T-helper 1 cell treated with Interleukin-12 subunit alpha and Interleukin-12 subunit beta and Interleukin-4 antibody, amounts not matched to agents 30 ng/mL and 1 ng/mL, for 36 hours (primary cell): ENCODE data around the gene SLC22A23. TPM values are rescaled to one million over a fixed set of nuclear protein-coding genes. Genes with fewer than 3 reads are reported as not detected.

Source experiments
- intact Hi-C: fragments of 100-400 bp; cut with micrococcal nuclease; formaldehyde crosslinking; loops from one replicate; pipeline ENCODE4 v1.15.1; 2024
- total RNA-seq: library from RNA; stranded (reverse); gene quantifications from 2 replicates; pipeline ENCODE4 v1.2.3, GENCODE V29; 2022

Gene SLC22A23
- total RNA-seq, 1 donor from 2014 or later = 0.42 TPM

DNA sequence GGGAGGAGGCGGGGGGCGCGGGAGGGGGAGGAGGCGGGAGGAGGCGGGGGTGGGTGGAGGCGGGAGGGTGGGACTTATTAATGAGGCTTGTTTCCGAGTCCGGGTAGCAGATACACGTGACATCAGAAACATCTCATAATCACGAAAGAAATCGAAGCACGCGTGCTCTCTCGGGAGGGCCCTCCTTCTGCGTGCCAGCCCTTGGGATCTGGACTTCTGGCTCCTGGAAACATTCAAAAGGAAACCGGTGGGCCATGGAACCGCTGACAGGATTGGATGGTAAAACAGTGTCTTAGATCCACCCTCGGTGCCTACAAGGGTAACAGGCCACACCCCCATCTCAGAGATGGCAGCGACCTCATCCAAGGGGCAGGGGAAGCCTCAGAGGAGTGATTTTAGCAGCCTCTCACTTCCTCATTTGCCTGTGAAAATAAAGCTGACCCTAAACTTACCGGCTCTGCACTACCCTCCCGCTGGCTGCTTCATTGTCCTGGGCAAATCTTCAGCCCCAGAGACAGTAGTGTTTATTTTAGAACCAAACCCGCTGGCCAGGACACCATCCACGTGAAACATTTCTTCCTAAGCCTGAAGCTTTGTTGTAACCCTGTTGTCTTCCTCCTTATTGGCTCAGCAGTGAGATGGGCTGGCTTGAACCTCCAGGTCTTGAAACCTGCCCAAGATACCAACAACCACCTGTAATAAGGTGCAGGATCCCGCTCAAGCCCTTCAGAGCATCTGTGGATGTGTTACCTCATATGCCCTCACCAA is 100.6 kb downstream of the SLC22A23 start:
- intact Hi-C loops = loop anchor here (1.0 kb wide), 1 partner anchor 97 kb away; no protein-coding TSS in a partner anchor

DNA sequence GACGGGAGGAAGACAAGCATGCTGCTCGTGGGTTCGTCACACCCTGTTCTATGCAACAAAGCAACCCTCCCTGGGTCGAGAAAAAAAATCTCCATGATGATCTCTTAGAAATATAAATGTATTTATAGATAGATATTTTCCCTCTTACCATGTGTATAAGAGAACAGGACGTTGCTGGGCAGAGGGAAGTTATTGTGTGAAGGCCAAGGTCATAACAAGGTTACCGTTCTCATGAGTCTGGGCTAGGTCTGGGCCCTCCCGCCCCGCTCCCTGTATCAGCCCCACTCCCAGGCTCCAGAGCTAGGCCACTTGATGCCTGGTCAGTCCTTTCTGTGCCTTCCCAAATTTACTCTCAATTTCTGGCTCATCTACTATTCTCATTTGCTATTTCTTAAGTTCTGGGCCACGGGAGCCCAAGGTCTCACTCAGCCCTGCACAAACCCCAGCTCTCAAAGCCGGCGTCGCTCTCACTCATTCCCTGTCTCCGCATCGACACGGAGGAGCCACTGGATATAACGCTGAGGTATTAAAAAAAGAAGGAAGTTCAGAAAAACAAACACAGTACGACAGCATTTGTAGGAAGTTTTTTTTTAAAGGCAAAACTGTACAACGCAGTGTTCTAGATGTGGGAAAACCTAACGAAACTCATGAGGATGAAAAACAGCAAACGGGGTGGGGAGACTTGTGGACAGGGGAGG is 101.3 kb downstream of the SLC22A23 start:
- intact Hi-C loops = loop anchor here (1.0 kb wide), 1 partner anchor 96 kb away; no protein-coding TSS in a partner anchor

DNA sequence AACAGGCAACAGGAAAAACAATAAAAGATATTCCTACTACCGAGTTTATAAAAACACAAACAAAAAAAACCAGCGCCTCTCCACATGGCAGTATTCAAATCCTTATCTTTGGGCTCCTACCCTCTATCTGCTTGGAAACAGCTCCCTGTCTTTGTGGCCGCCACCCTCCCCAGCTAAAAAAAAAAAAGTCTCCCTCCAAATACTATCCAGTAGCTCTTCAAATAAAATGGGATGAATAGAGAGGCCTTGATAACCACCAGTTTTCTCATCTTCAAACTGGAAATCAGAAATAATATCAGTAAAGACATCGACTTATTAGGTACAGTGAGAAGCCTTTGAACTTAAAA is 101.9 kb downstream of the SLC22A23 start:
- intact Hi-C loops = no loop called here

DNA sequence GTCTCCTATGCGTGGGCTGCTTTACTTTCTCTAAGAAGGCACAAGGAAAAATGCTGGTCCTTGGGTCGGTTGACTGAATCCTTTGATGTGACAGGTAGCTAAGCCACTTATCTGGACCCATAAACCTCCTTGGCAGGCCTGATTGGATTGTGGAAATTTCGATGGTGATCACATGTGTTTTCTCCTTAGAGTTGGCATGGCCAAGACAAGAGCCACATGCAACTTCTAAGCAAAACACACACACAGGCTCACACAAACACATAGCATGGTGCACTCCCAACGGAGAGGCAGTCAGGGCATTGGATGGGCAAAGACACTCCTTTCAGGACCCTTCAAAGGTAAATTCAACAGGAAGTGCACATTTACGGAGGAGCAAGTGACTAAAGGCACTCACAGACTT is 102.9 kb downstream of the SLC22A23 start:
- intact Hi-C loops = no loop called here

DNA sequence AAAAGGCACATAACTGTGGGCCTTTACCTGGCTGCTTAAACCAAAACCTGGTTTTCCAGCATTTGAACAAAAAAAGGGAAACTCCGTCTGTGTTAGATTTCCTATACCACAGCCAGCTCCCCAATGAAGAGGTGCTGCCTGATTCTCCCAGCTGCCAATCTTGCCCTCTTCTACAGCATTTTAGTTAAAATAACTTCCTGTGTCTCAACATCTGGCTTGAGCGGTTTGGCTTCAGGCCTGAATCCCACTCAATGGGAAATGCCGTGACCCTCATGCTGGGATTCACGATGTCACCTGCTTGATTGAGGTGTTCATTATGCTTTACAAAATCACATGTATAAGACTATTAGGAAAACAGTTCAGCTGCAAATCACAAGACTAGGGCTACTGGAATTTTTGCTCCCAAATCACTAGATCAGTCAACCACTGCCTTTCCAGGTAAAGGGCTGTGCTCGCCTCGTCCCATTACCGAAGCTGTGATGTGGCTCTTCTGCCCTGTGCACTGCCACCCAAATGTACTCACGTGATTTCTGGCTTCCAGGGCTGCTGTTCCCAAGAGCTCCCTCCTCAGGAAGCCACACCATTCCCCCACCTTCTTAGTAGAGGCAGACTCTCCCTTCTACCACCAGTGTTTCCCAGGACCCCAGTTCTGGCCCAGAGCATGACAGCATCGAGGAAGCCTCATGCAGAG is 103.5 kb downstream of the SLC22A23 start:
- intact Hi-C loops = no loop called here

DNA sequence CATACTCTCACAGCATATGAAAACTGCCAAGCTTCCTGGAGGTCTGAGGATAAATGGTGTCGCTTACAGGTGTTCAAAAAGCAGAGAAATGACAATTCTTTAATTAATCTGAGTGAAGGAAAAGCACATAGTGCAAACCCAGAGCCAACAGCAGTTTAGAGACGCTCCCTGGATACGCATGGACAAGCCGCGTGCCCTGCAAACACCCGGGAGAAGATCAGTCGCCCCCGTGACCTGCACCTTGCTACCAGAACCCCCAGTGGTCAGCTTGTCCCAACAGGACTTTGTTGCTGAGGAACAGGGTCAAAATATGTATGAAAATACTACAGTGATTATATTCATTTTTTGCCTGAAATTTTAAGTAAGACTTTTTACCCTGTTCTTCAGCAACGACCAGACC is 104.2 kb downstream of the SLC22A23 start:
- intact Hi-C loops = no loop called here

DNA sequence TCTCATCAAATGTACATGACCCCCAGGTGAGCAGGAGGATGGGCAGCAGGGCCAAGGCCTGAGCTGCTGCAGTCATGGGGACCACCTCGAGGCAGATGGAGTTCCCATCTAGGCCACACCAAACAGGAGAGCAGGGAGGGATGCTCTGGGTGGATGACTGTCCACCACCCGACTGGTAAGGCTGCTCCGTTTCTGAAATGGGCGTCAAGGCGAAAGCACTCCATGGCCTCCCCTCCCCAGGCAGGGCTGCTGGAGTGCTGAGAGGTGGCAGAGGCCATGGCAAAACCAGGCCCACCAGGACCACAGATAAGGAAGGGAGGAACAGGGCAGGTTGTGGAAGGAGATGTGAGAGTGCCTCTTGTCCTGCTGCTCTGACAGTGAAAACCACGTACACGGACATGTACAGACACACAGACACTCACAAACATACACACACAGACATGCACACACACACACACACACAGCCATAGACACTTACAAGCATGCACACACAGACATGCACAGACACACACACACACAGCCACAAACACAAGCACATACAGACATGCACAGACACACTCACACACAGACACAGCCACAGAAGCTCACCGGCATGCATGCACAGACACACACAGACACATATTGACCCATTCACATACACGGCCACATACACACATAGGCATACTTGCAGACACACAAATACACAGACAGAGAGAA is 104.9 kb downstream of the SLC22A23 start:
- intact Hi-C loops = no loop called here

DNA sequence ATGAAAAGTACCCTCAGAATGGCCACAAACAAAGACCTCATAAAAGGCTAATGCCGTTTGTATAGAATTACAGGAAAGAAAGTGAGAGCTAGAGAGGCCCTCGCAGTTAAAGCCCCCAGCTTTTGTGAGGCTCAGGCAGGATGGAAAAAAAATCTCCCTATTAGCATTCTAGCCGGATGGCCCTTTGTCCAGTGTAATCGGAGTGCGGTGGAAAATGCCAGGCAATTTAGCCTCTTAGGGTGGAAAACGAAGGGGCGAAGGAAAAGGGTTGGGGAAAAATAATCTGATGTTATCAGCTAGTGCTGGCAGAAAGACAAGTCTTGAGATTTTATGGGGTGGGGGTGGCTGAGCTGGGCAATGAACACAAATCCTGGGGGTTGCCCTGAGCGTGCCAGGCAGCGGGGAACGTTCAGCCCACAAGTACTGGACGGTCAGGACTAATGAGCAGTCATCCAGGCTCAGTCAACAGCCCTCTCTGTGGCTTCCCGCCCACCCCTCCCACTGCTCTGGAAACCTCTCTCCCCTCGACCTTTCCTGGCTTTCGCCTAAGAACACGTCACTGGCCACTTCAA is 105.7 kb downstream of the SLC22A23 start:
- intact Hi-C loops = no loop called here

DNA sequence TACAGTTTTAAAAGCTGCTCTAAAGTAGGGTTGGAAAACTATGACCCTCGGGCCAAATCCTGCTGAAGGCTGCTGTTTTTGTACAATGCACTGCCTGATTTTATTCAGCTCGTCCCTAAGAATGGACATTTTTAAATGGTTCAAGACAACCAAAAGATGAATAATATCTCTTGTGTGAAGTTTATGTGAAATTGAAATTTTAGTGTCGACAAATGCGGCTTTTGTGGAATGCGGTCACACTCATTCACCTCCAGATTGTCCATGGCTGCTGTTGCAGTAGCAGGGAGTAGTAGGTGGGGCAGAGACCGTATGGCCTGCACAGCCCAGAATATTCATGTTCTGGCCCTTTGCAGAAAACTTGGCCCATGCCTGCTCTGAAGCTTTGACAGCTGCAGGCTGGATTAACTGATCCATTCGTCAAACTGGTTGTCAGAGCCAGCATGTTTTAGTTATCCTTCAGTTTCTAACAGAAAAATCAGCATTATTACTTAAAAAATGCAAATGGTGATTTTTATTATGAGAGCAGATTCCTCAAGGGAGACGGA is 106.5 kb downstream of the SLC22A23 start:
- intact Hi-C loops = no loop called here

DNA sequence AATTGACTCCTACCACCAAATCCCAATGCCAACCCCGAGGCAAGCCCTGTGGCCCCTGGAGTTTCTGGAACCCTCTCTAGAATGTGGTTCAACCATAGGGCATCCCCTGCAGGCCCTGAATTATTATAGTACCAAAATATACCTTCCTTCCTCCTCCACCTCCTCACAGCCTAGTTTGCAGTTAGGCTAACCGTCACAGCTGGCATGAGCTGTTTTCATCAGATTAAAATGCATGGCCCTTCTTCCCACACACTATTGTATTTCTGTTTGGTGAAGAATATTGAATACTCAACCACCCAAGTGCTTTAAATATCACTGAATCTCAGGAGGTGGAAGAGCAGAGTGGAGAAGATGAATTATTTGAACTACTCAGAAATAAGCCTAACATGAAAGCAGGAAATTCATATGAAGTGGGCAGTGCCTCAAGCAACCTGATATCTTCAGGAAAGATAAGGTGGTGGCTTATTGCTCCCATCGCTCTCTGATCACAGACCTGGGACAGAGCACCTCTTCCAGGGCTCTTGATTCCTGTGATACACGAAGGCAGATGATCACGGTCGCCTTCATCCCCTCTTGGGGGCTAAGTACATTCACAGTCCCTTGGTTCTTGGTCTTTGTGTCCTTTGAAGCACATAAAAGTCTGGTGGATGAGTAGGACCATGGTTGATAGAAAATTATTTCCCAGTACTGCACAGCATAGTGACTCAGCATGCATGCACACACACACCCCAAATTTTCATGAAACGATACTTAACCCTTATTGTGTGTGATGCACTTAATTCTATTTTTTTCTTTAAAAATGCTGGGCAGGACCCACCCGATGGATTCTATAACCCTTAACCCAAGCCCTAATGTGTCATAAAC is 107.2 kb downstream of the SLC22A23 start:
- intact Hi-C loops = no loop called here

DNA sequence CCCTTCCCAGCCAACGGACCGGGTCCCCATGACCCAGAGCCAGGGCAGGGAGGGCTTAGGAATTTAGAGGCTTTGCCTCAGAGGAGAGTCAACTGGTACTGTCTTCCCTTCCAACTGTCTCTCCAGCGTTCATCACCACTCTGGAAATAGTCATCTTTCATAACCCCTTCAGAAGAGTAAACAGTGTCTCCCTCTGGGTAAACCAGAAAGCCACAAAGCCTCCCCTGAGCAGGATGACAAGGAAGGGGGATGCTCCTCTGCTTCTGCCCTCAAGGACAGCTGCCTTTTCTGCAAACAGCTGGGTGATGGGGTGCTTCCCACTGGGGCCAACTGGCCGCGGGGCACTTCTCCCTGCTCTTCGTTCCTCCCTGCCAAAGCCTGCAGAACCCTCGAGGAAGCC is 108.0 kb downstream of the SLC22A23 start:
- intact Hi-C loops = no loop called here

DNA sequence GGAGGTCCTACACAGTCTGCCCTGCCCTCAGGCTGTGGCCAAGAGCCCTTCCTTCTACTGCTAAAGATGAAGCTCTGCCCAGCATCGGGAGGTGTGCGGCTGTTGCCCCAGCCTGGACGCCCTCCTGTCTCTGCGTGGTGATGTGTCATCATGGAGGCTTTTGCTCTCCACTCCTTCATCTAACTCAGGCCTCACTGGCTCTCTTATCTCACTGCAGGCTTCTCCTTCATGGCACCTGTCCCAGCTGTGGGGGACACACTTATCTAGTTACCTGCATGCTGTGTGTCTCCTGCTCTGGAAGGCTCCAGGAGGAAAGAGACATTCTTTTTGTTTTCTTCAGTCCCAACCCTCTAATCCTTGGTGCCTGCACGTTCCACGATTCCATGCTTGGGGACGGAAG is 109.0 kb downstream of the SLC22A23 start:
- intact Hi-C loops = no loop called here

DNA sequence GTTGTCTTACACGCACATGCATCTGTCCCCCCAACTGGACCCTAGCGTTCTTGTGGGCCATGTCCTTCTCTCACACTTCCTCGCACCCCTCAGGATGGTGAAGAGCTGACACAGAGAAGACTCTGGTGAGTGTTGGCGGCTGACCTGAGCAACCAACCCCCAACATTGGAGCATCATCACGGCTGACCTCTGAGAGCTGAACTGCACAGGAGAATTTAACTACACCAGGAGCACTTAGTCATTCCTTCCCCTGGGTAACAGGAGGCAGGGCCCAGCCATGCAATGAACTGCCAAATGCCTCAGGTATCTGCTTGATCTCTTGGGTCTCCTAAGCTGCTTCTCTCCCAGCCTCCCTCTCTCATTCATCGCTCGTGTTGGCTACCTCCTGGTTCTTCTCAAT is 109.6 kb downstream of the SLC22A23 start:
- intact Hi-C loops = no loop called here

DNA sequence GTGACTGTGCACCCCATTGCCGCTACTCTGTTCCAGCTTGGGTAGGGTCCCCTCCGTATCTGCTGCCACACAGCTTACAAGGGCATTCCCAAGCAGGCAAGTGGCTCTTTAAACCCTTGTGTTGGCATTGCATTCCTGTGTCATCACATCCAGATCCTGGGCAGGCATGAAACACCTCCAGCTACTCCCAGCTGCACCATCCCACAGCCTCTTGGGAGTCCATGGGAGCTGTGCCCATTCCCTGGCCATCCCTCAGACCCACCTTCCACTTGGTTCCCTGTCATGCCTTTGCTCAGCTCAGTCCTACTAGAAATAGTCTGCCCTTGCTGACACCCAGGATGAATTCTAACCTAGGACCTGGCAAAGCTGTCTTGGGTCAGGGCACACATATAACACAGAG is 110.4 kb downstream of the SLC22A23 start:
- intact Hi-C loops = no loop called here

DNA sequence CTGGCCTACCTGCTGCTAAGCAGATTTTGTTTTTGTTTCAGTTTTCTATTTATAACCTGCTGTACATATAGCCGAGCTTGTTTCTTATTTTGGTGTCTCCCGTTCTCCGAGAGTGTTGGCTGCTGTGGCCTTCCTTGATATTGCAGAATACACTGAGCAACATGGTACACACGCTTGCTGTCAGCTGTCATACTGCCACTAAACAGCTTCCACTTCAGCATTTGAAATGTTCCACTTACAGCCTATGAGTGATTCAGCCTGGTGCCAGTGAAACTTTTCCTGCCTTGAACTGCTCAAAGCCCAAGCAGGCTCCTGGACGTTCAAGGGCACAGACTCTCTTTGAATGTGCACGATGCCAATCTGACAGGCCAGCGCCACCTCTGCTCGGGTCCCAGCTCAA is 111.0 kb downstream of the SLC22A23 start:
- intact Hi-C loops = no loop called here

DNA sequence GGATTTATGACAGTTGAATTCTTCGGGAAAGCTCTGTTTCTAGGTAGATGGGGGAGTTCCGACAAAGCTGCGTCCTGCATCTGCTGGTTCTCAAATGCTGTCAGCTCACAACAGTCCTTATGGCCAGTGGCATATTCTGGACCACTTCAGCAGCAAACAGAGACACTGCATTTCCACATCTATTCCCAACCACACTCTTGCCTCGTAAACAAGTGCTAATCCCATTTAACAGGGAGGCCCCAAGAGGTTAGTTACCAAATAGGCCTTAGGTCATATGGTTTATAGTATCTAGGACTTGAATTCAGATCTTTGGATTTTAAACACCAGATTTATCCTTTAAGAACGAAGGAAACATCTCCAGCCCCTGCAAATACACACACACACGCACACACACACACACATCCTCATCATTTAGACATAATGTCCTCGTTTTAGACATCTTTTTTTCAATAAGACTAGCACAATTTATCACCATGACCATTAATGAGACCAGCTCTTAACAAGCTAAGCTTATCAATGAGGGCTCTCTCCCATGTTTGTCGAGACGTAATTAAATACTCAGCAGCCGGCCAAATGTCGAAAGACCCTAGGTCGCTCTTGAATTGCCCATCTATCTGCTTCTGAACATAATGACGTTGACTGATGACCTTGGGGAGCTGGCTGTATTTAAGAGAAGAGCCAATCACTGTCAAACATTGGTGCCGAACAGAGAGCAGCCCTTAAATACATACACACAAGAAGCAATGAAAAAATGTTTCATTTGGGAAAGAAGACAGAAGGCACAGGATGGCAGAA is 113.6 kb downstream of the SLC22A23 start:
- intact Hi-C loops = no loop called here

DNA sequence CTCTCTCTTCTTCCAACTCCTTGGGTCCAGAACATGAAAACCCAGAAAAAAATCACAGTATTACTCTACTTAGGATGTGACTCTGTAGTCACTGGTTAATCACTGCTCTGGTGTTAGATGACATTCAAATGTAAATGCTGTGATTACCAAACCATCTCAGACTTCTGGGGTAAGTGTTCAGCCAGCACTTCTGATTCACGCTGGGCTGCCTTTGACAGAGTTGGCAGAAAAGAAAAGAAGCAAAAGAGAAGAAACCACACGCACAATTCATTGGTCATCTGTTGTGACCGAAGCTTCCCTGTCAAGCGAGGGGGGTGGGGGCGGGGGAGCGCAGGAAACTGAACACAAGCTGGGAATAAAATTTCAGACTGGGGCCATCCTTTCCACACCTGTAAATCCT is 115.4 kb downstream of the SLC22A23 start:
- intact Hi-C loops = no loop called here

DNA sequence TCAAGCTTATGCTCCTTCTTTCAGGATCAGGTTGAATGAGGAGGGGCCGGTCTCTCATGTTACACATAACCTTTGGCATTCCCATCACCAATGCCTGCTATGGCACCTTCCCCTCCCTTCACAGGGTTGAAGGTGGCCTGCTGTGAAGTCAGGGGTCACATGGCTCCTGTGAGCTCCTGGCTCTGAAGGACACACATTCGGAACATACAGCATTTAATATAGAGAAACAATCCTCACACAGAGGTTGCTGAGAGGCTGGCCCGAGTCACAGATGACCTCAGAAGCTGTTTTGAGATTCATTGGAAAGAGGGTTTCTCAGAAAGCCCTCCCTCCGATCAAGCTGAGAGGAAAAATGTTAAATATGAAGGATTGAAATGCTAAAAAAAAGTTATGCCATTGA is 116.0 kb downstream of the SLC22A23 start:
- intact Hi-C loops = no loop called here

DNA sequence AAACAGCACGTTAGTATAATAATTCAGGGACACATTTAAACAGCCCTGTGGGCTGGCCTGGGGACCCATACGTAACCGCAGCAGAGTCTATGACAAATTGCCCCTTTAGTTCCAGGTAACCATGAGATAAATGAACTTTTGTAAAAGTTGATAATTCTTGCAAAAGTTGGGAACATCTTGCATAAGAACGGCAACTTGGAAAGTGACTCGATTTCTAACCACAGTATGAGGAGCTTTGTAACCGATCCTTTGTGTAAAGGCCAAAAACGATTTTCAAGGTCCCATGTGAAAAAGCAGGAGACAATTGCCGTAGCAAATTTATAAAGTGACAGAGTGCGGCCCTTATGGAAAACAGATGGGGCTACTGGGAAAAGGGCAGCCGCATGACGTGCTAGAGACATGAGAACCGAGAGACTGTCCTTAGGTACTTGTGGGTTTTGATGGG is 116.5 kb downstream of the SLC22A23 start:
- intact Hi-C loops = no loop called here
